Type B pancreatic cell (in vitro differentiated cells): ENCODE measurements around the gene MUC5B. TPM values are rescaled to one million over a fixed set of nuclear protein-coding genes. Genes with fewer than 3 reads are reported as not detected.
"Not testable (repeated sequence)": the region's sequence is repeated elsewhere in the genome, so short reads cannot be mapped to it uniquely, and the experiment has no call there.

ENCODE experiments used
- DNase-seq: peaks from one replicate; pipeline ENCODE4 v3.0.0; 2021; ENCODE audit warnings: mixed read lengths; ENCODE audit not compliant: unreplicated experiment; ENCODE audit errors: extremely low spot score
- H3K27ac Mint-ChIP-seq: 2 replicates; pipeline ENCODE4 v1.8.0; 2021; ENCODE audit warnings: mild to moderate bottlenecking, mixed read lengths
- H3K27me3 Mint-ChIP-seq: 2 replicates; pipeline ENCODE4 v1.8.0; 2021; ENCODE audit warnings: mixed read lengths
- H3K36me3 Mint-ChIP-seq: 2 replicates; pipeline ENCODE4 v1.8.0; 2021; ENCODE audit warnings: mixed read lengths
- H3K4me1 Mint-ChIP-seq: one replicate; pipeline ENCODE4 v1.8.0; 2021; ENCODE audit warnings: mixed read lengths; ENCODE audit not compliant: unreplicated experiment
- H3K4me3 Mint-ChIP-seq: 2 replicates; pipeline ENCODE4 v1.8.0; 2021; ENCODE audit warnings: mild to moderate bottlenecking, mixed read lengths
- H3K9me3 Mint-ChIP-seq: 2 replicates; pipeline ENCODE4 v1.8.0; 2021; ENCODE audit warnings: mixed read lengths
- total RNA-seq: library from RNA; stranded (reverse); gene quantifications from 2 replicates; pipeline ENCODE4 v1.2.1, GENCODE V29; 2021; ENCODE audit warnings: low replicate concordance
- TF ChIP-seq, protein P1 (sequence below): fragments of 200-600 bp; sonication (generic); conservative IDR thresholded peaks from 2 replicates; pipeline ENCODE4 v1.5.0; 2021; ENCODE audit warnings: antibody characterized with exemption, mild to moderate bottlenecking

Gene MUC5B
- total RNA-seq, 1 donor from 2014 or later, result 2.0 TPM

DNA sequence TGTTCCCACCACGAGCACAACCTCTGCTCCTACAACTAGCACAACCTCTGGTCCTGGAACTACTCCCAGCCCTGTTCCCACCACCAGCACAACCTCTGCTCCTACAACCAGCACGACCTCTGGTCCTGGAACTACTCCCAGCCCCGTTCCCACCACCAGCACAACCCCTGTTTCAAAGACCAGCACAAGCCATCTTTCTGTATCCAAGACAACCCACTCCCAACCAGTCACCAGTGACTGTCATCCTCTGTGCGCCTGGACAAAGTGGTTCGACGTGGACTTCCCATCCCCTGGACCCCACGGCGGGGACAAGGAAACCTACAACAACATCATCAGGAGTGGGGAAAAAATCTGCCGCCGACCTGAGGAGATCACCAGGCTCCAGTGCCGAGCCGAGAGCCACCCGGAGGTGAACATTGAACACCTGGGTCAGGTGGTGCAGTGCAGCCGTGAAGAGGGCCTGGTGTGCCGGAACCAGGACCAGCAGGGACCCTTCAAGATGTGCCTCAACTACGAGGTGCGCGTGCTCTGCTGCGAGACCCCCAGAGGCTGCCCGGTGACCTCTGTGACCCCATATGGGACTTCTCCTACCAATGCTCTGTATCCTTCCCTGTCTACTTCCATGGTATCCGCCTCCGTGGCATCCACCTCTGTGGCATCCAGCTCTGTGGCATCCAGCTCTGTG is 30.9 kb upstream of the MUC5B start:
- not testable (repeated sequence) for H3K4me1 Mint-ChIP-seq, H3K27ac Mint-ChIP-seq, H3K36me3 Mint-ChIP-seq, H3K9me3 Mint-ChIP-seq, H3K27me3 Mint-ChIP-seq, H3K4me3 Mint-ChIP-seq
- DNase-seq, result peak; percentile 45

DNA sequence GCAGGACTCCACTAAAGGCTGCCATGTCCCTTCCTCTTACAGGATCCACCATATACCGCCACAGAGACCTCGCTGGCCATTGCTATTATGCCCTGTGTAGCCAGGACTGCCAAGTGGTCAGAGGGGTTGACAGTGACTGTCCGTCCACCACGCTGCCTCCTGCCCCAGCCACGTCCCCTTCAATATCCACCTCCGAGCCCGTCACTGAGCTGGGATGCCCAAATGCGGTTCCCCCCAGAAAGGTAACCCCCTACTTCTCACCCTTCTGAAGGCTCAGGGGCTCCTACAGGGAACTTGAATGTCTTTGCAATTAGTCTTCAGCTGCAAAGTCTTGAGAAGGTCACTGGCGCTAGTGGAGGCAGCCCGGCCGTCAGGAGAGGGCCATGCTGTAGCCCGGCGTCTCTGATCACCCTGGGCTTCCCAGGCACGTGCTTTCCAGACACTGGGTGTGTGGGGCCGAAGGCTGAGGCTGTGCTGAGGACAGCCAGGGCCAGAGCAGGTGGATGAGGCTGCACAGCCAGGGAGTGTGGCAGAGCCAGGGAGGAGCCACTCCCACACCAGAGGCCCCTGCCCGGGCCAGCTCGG is 30.0 kb upstream of the MUC5B start:
- Mint-ChIP-seq H3K27me3 (peaks cover 3% of the 10 kb centered on the region), H3K4me1 (no peaks in the 10 kb centered on the region), H3K9me3 (no peaks in the 10 kb centered on the region), H3K36me3 (no peaks in the 10 kb centered on the region), H3K27ac (no peak overlapping the region), H3K4me3 (no peak overlapping the region)
- peak; percentile 47 for DNase-seq
- TF ChIP-seq, protein P1, sequence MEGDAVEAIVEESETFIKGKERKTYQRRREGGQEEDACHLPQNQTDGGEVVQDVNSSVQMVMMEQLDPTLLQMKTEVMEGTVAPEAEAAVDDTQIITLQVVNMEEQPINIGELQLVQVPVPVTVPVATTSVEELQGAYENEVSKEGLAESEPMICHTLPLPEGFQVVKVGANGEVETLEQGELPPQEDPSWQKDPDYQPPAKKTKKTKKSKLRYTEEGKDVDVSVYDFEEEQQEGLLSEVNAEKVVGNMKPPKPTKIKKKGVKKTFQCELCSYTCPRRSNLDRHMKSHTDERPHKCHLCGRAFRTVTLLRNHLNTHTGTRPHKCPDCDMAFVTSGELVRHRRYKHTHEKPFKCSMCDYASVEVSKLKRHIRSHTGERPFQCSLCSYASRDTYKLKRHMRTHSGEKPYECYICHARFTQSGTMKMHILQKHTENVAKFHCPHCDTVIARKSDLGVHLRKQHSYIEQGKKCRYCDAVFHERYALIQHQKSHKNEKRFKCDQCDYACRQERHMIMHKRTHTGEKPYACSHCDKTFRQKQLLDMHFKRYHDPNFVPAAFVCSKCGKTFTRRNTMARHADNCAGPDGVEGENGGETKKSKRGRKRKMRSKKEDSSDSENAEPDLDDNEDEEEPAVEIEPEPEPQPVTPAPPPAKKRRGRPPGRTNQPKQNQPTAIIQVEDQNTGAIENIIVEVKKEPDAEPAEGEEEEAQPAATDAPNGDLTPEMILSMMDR, result no peak

DNA sequence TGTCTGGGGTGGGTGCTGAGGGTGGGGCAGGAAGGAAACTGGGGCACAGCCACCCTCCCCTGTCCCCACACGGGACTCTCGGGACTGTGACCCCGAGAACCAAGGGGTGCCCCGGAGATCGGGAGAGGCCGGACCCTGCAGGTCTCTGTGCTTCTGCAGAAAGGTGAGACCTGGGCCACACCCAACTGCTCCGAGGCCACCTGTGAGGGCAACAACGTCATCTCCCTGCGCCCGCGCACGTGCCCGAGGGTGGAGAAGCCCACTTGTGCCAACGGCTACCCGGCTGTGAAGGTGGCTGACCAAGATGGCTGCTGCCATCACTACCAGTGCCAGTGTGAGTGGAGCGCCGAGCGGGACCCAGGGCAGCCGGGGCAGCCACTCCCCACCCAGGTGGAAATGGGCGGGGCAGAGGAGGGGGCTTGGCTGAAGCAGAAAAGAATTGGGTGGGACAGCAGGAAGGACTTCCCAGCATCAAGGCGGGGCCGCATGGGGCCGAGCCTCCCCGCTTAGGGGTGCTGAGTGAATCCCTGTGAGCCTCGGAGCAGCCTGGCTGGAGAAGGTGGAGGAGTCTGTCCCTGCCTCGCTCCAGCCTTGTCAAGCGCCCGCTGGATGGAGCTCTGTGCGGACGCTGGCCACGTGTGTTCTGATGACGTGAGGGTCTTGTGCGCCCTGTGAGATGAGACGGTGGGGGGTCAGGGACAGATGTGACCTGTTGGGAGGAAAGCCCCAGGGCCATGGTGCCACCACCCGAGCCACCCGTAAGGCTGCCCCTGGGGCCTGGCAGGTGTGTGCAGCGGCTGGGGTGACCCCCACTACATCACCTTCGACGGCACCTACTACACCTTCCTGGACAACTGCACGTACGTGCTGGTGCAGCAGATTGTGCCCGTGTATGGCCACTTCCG is 29.3 kb upstream of the MUC5B start:
- Mint-ChIP-seq H3K36me3 (no peaks in the 10 kb centered on the region), H3K27me3 (peaks cover 3% of the 10 kb centered on the region), H3K27ac (no peak overlapping the region), H3K4me1 (no peaks in the 10 kb centered on the region), H3K4me3 (no peak overlapping the region), H3K9me3 (no peaks in the 10 kb centered on the region)
- TF ChIP-seq, protein P1, result no peak
- peak; percentile 67 for DNase-seq

DNA sequence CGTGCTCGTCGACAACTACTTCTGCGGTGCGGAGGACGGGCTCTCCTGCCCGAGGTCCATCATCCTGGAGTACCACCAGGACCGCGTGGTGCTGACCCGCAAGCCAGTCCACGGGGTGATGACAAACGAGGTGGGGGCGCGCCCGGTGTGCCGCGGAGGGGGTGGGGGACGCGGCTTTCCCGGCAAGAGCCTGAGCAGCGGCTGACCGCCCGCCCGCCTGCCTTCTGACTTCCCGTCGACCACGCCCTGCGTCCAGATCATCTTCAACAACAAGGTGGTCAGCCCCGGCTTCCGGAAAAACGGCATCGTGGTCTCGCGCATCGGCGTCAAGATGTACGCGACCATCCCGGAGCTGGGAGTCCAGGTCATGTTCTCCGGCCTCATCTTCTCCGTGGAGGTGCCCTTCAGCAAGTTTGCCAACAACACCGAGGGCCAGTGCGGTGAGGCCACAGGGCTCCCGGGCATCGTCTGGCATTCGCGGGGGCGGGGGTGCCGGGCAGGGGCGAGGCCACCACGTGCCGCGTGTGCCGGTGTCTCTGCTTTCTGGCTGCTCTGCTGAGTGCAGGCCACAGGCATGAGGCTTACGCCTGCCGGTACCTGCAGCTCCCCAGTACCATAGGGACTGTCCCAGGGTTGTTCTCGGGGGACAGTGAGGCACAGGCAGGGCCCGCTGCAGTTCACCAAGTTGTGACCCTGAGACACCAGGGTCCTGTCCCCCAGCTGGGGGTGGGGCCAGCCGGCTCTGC is 28.5 kb upstream of the MUC5B start:
- TF ChIP-seq, protein P1, result no peak
- Mint-ChIP-seq H3K9me3 (no peaks in the 10 kb centered on the region), H3K27me3 (peaks cover 3% of the 10 kb centered on the region), H3K4me1 (no peaks in the 10 kb centered on the region), H3K36me3 (no peaks in the 10 kb centered on the region), H3K4me3 (no peak overlapping the region), H3K27ac (no peak overlapping the region)
- DNase-seq, result peak; percentile 63

DNA sequence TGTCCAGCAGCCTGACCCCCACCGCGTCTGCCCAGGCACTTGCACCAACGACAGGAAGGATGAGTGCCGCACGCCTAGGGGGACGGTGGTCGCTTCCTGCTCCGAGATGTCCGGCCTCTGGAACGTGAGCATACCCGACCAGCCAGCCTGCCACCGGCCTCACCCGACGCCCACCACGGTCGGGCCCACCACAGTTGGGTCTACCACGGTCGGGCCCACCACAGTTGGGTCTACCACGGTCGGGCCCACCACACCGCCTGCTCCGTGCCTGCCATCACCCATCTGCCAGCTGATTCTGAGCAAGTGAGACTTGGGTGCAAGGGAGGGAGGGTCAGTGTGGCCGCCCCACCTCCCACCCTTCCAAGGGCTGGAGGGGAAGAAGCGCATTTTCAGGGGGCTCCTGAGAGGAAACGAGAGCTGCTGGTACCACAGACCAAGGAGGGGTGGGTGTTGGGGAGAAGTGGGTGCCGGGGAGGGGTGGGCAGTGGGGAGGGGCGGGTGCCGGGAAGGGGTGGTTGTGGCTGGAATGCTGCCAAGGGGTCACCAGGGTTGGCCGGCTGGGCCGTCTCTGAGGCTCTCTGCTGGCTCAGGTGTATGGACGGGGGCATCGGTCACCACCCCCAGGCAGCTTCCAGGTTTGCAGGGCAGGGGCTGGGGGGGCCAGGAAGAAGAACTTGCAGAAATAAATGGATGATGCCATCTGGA is 27.7 kb upstream of the MUC5B start:
- Mint-ChIP-seq H3K27me3 (peaks cover 3% of the 10 kb centered on the region), H3K9me3 (no peaks in the 10 kb centered on the region), H3K4me3 (no peak overlapping the region), H3K27ac (no peak overlapping the region), H3K4me1 (no peaks in the 10 kb centered on the region), H3K36me3 (no peaks in the 10 kb centered on the region)
- TF ChIP-seq, protein P1, result no peak
- DNase-seq, result peak; percentile 63
